NK-92 treated with Interleukin-12 subunit alpha and Interleukin-12 subunit beta, amount 100 ng/mL, for 24 hours (cell line): Measurements from ENCODE around the gene IL11RA.
A peak's percentile ranks its signal among the peaks of the same experiment; 100 is the strongest.

ENCODE experiments used
- DNase-seq: peaks from one replicate; lab custom pipeline; 2025; lab: John Stamatoyannopoulos, UW

IL11RA gene

GRCh38 chr9:34687276-34688030 is 35.5 kb downstream of the IL11RA start:
- DNase-seq, result no peak

- no peak for DNase-seq
These were observed 36.5 kb downstream of the IL11RA start for GRCh38 chr9:34688329-34689115.

GRCh38 chr9:34689116-34689470 is 37.1 kb downstream of the IL11RA start:
- DNase-seq, result no peak

- no peak for DNase-seq
These were observed 37.5 kb downstream of the IL11RA start for GRCh38 chr9:34689512-34689911.

GRCh38 chr9:34690983-34691935 is 39.3 kb downstream of the IL11RA start, which contains the start of gene CCL19:
TSS of gene CCL19 (minus strand) at chr9:34691276. CDS start at chr9:34691139, 137 bp downstream.
- DNase-seq, result no peak

- DNase-seq, result no peak
These were observed 39.9 kb downstream of the IL11RA start for GRCh38 chr9:34691936-34692315.

- DNase-seq, result no peak
These were observed 41.6 kb downstream of the IL11RA start for GRCh38 chr9:34693560-34693959.

GRCh38 chr9:34694811-34695210 is 42.8 kb downstream of the IL11RA start:
- no peak for DNase-seq

- no peak for DNase-seq
These were observed 49.2 kb downstream of the IL11RA start for GRCh38 chr9:34701023-34701768.

- DNase-seq, result peak; percentile 26
These were observed 50.1 kb downstream of the IL11RA start for GRCh38 chr9:34701769-34702736.

- no peak for DNase-seq
These were observed 55.1 kb downstream of the IL11RA start for GRCh38 chr9:34707130-34707529.

GRCh38 chr9:34709196-34709978 is 57.4 kb downstream of the IL11RA start:
- no peak for DNase-seq

GRCh38 chr9:34710023-34710422 is 58.0 kb downstream of the IL11RA start, which contains the start of gene CCL21:
TSS of gene CCL21 (minus strand) at chr9:34710136. CDS start at chr9:34710066, 70 bp downstream.
- DNase-seq, result no peak
